Erythroblast (primary cell): Measurements from ENCODE around the gene NXNL2.

Experiments used
- DNase-seq, 2 experiments: peaks; one replicate each; lab custom pipeline; 2025; lab: John Stamatoyannopoulos, UW
- GATA1 ChIP-seq: IDR thresholded peaks from 2 replicates; pipeline ENCODE4 v1.6.1; 2011; ENCODE audit warnings: low read depth, mild to moderate bottlenecking, control low read depth, low read length, moderate library complexity
- POLR2A ChIP-seq: IDR thresholded peaks from 2 replicates; pipeline ENCODE4 v1.6.1; 2011; ENCODE audit warnings: mild to moderate bottlenecking, low read length

The NXNL2 gene

DNA sequence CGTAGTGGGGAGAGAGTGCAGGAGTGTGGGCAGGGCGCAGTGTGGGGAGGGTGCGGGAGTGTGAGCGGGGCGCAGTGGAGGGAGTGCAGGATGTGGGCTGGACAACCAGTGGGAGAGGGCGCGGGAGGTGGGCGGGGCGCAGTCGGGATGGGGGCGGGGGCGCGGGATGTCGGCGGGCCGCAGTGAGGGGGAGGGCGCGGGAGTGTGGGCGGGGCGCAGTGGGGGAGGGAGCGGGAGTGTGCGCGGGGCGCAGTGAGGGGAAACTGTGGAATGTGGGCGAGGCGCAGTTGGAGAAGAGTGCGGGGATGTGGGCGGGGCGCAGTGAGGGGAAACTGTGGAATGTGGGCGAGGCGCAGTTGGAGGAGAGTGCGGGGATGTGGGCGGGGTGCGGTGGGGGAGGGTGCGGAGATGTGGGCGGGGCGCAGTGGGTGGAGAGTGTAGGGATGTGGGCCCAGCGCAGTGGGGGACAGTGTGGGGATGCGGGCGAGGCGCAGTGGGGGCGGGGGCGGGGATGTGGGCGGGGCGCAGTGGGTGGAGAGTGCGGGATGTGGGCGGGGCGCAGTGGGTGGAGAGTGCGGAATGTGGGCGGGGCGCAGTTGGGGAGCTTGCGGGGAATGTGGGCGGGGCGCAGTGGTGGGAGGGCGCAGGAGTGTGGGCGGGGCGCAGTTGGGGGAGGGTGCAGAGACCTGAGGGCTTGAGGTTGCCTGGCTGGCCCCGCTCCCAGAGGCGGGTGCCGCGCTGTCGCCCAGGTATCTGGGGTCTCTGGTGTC lies at the start of gene NXNL2:
Gene NXNL2, plus strand, starts transcription at position 723 of the 770 bp plus-strand sequence. CDS start 257 bp downstream, outside the sequence.
- TF ChIP-seq GATA1, result no peak

DNA sequence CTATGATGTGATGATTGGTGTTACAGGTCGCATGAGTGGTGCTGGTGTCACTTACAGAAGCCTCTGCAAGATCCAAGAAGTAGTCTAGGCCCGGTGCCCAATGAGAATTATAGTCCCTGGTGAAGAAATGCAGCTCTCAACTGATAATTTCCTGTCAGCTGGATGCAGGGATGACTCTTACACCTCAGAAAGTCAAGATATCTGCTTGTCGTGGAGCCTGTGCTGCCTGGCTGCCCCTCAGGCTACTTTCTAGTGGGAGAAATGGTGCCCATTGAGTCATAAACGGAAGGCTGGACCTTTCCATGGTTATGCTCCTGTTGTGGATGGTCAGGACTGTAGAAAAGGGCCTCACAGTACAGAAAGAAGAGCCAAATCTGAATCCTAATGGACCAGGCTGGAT lies 46.8 kb upstream of the NXNL2 start:
- TF ChIP-seq GATA1 (no peak), POLR2A (no peak)
- no peak for DNase-seq

More for the DNA sequence above, at the start of gene NXNL2:
- peak; percentile 35 to 67 for DNase-seq

DNA sequence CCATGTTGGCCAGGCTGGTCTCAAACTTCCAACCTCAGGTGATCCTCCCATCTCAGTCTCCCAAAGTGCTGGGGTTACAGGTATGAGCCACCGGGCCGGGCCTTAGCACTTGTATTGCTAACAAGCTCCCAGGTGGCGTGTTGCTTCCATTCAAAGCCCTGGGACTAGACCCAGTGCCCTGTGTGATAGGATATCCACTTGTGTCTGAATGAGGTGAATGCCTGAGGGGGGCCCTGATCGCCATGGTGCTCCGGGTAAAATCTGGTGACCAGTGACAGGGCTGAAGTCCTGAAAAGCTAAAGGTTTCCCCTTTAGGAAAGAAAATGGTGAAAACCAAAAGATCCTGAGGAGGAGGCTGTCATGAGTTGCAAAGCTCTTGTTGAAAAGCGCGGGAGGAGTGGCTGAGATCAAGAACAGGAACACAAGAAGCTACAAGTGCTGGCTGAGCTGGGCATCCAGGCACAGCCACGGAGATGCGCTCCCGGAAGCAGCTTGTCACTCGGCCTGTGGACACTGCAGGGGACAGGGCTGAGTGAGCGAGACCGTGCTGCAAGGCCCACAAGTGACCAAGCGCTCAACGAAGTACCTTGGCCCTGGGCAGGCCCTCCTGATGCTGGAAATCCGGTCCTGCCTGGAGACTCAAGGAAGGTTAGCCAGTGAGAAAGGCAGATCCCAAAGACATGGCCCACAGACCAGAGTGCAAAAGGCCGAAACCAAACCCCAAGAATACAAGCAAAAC lies 39.8 kb upstream of the NXNL2 start:
- TF ChIP-seq POLR2A, result no peak
- no peak for TF ChIP-seq GATA1
- DNase-seq, result no peak

DNA sequence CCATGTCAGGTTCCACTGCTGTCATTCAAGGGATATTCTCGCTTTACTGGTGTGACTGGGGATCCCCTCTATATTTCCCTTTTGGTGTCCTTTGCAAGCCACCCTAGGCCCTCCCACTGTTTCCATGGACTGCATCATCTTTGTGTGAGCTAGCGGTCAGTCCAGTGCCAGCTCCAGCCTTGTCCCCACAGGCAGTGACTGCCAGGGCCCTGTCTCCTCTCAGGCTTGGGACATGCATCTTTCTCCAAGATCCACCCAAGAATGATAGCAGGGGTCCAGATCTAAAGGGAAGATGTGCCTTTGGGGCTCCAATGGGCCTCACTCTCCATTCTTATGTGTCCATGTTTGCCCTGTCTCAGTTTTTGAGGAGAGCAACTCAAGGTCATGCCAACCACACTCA lies 37.8 kb upstream of the NXNL2 start:
- TF ChIP-seq POLR2A (no peak), GATA1 (no peak)
- no peak for DNase-seq

DNA sequence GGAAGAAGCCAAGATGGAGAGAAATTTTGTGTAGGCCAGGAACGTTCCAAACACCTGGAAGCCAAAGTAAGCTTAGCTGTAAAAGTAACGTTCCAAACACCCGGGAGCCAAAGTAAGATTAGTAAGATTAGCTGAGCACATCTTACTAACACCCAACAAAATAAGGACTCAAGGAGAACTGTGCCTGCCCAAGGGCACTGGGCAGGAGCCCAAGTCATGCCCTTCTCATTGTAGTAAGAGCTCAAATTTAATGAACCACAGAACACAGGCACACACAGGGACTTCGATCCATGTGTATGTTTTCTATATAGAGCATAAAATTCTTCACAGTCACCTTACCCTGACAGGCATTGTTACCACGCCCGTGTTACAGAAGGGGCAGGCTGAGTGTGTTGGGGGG lies 36.1 kb upstream of the NXNL2 start:
- TF ChIP-seq POLR2A (no peak), GATA1 (no peak)
- DNase-seq, result no peak

DNA sequence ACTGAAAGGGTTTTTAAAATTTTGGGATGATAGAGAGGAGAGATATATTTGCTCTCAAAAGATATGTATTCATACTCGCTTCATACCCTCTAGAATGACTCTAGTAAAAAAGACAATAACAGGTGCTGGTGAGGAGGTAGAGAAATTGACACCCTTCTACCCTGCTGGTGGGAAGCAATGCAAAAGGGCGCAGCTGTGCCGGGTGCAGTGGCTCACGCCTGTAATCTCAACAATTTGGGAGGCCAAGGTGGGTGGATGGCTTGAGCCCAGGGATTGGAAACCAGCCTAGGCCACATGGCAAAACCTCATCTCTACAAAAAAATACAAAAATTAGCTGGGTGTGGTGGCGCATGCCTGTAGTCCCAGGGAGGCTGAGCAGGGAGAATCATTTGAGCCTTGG lies 33.9 kb upstream of the NXNL2 start:
- TF ChIP-seq POLR2A (no peak), GATA1 (no peak)
- no peak for DNase-seq

DNA sequence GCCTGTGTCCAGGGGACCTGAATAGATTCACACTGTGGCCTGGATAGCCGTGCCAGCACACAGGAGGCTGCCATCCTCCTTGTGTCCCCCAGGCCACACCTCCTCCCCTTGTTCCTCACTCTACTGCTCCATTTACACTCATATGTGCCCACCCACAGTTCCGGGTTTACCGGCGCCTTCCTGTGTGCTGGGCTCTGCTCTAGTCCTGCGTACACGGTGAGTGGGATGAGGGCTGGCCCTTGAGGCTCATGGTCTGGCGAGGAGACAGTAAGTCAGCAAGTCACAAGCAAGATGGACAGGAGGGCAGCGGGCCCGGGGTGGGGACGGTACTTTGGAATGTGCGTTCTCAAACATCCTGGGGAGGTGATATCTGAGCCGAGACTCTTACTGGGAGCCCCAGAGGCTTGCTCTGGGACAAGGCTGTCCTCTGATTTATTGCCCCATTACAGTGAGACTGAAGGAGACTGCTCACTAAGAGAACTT lies 32.4 kb upstream of the NXNL2 start:
- DNase-seq, result no peak
- TF ChIP-seq GATA1 (no peak), POLR2A (no peak)

DNA sequence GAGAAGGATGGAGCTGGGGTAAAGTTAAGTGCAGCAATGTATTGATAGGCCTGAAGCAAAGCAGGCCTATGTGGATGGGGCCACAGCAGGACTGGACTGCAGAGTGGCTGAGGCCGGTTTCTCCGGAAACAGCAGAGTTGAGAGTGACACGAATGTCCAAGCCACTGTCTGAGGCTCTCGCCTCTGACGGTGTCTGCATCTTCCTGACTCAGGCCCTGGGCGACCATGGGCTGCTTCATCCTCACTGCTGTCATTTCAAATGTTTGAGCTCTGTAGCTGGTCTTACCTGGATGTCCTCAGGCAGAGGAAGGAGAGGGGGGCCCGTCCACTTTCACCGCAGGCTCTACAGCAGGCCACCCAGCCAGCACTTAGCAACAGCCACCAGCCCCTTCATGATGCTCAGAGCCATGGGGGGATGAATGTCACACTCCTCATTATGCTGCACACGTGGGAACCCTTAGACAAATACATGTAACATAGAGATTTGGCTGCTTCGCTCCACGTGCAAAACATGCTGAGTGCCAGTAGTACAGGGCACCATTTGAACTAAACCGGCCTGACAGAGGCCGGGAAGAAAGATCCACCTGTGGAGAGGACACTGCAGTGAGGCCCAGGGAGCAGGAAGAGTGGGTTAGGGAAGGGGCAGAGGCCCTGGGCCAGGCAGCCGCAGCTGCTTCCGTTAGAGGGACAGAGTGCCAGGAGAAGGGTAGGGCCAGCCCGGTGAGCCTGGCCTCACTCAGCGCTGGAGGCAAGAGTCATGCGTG lies 31.7 kb upstream of the NXNL2 start:
- TF ChIP-seq GATA1 (no peak), POLR2A (no peak)
- DNase-seq, result no peak

DNA sequence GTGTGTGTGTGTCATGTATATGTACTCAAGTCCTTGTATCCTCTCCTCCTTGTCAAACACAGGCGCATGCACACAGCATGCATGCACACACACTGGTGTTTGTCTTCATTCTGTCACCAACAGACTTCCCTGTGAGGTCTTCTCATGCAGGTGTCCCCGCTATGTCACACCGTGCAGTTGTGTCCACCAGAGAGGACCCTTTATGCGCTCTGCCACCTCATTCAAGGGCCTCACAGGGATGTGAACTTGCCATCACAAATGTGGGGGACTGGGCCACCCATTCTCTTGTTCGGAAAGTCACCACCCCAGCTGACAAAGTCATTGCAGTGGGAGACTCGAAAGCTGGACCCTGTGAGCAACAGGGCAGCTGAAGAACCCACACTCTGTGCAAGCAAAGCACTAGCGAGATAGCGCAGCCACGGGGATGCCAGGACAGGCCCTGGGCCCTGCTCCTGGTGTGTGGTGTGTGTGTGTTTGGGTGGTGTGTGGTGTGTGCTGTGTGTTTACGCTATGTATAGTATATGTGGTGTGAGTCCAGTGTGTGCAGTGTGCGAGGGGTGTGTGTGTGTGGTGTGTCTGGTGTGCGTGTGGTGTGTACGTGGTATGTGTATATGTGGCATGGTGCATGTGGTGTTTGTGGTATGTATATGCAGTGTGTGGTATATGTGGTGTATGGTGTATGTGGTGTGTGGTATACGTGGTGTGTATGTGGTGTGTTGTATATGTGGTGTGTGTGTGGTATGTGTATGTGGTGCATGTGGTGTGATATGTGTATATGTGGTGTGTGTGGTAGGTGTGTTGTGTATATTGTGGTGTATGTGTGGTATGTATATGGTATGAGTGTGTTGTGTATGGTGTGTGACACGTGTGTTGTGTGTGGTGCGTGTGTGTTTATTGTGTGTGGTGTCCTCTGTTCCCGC lies 30.9 kb upstream of the NXNL2 start:
- TF ChIP-seq POLR2A (no peak), GATA1 (no peak)
- DNase-seq, result no peak

DNA sequence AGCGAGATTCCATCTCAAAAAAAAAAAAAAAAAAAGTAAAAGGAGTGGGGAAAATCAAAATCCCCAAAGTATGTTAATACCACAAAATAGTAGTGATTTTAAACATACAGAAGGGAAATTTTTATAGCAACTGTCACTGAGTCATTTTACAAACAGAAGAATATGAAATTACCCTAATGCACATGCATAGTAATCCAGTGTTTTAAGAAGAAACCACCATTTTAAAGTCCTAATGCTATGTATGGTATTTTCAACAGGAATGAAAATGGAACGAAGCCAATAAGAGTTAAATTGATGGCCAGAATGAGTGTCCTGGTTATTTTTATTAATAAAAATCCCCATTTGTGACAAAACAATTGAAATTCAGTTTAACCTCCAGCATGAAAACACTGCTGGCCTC lies 26.7 kb upstream of the NXNL2 start:
- DNase-seq, result no peak

DNA sequence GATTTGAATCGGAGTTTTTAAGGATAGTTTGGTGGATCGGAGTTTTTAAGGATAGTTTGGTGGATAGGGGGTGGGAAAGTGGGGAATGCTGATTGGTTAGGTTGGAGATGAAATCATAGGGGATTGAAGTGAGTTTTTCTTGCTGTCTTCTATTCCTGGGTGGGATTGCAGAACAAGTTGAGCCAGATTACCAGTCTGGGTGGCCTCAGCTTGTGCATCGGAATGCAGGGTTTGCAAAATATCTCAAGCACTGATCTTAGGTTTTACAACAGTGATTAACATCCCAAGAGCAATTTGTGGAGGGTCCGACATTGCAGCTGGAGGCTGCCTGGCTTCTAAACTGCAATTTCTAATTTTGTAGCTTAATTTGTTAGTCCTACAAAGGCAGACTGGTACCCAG lies 23.1 kb upstream of the NXNL2 start:
- TF ChIP-seq GATA1, result no peak
- no peak for TF ChIP-seq POLR2A
- no peak for DNase-seq

More for the DNA sequence above, 26.7 kb upstream of the NXNL2 start:
- TF ChIP-seq GATA1, result no peak
- TF ChIP-seq POLR2A, result no peak

DNA sequence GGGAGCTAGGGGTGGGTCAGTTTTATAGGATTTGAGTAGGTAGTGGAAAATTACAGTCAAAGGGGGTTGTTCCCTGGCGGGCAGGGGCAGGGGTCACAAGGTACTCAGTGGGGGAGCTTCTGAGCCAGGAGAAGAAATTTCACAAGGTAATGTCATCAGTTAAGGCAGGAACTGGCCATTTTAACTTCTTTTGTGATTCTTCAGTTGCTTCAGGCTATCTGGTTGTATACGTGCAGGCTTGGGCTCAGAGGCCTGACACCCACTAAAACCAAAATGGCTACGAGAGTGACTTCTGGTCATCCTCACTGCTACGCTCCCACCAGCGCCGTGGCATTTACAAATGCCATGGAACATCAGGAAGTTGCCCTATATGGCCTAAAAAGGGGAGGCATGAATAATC lies 20.7 kb upstream of the NXNL2 start:
- TF ChIP-seq GATA1 (no peak), POLR2A (no peak)
- DNase-seq, result no peak

DNA sequence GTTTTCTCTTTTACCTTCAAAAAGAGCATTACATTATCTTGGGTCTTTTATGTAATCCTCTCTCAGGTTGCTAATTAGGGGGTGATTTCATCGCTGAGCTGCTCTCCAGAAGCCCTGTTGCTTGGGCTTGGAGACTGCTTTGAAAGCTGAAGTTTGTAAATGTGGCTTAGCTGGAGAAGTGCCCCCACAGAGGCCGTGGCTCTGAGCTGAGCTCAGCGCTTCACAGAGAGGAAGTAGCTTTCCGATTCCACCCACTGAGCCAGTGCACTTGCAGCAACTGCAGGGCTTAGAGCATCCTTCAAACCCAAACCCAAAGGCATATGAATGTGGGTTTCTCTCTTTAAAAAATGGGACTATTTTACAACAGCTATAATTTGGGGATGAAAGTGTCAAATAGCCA lies 13.7 kb upstream of the NXNL2 start:
- DNase-seq, result no peak
- TF ChIP-seq GATA1 (no peak), POLR2A (no peak)

DNA sequence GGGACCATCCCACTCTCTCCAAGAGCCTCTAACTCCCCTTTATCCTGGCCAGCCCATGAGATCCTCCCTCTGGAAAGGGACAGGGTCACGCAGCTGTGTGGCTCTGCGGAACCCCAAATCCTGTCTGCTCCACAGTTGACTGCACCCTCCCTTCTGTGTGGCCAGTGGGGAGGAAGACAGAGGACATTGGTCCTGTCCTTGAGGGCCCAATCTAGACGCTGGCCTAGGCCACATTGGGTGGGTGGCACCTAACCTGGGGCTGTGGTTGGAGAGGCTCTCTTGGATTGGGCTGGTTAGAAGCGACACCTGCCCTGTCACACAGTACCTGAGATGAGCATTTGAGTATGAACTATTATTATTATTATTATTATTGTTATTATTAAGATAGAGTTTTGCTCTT lies 12.6 kb upstream of the NXNL2 start:
- DNase-seq, result no peak
- TF ChIP-seq GATA1, result no peak
- no peak for TF ChIP-seq POLR2A
